Posterior cingulate gyrus (tissue), 11 donors: ENCODE results near the gene CDH3.
A peak's percentile ranks its signal among the peaks of the same experiment; 100 is the strongest.

Experiments used
- DNase-seq, 10 donors: peaks; one replicate each; pipeline versions ENCODE4 v3.0.0 to v3.0.0-alpha.2; 2020 to 2021; ENCODE audit warnings: mixed read lengths in 3 of 10
- intact Hi-C: fragments of 100-400 bp; cut with DNase I; formaldehyde crosslinking; loops from one replicate; pipeline ENCODE4 v1.15.1; 2023

CDH3 gene

GRCh38 chr16:68646953-68647659 lies 2.0 kb downstream of the CDH3 start:
- DNase-seq = no peak

GRCh38 chr16:68651136-68651535 lies 6.0 kb downstream of the CDH3 start:
- intact Hi-C loops = no loop called here
- no peak for DNase-seq

More at GRCh38 chr16:68646953-68647659, 2.0 kb downstream of the CDH3 start:
- intact Hi-C loops = no loop called here

DNA sequence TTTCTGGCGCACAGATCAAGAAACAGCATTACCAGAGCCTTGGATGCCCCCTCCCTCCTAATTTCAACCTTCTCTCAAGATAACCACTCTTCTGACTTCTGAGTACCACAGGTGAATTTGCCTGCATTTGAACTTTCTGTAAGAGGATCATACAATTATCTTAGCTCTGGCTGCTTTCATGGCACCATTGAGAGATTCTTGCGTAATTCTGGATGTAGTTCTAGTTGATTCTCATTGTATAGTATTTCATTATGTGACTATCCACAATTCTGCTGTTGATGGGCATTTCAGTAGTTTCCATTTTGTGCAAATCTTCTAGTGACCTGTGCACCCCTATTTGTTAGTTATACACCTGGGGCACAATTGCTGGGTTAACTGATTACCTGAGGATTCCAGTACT lies 7.5 kb downstream of the CDH3 start:
- intact Hi-C loops = no loop called here

GRCh38 chr16:68655806-68656205 lies 10.7 kb downstream of the CDH3 start:
- intact Hi-C loops = no loop called here
- no peak for DNase-seq

More for the DNA sequence above, 7.5 kb downstream of the CDH3 start:
- no peak for DNase-seq

- intact Hi-C loops = no loop called here
Measured at GRCh38 chr16:68656751-68657150, 11.6 kb downstream of the CDH3 start.

GRCh38 chr16:68658341-68658973 lies 13.3 kb downstream of the CDH3 start:
- intact Hi-C loops = no loop called here
- DNase-seq = peak in 1 of 10 donors; percentile 56

More at GRCh38 chr16:68656751-68657150, 11.6 kb downstream of the CDH3 start:
- DNase-seq = no peak

GRCh38 chr16:68658974-68659360 lies 13.9 kb downstream of the CDH3 start:
- intact Hi-C loops = no loop called here
- DNase-seq = no peak

DNA sequence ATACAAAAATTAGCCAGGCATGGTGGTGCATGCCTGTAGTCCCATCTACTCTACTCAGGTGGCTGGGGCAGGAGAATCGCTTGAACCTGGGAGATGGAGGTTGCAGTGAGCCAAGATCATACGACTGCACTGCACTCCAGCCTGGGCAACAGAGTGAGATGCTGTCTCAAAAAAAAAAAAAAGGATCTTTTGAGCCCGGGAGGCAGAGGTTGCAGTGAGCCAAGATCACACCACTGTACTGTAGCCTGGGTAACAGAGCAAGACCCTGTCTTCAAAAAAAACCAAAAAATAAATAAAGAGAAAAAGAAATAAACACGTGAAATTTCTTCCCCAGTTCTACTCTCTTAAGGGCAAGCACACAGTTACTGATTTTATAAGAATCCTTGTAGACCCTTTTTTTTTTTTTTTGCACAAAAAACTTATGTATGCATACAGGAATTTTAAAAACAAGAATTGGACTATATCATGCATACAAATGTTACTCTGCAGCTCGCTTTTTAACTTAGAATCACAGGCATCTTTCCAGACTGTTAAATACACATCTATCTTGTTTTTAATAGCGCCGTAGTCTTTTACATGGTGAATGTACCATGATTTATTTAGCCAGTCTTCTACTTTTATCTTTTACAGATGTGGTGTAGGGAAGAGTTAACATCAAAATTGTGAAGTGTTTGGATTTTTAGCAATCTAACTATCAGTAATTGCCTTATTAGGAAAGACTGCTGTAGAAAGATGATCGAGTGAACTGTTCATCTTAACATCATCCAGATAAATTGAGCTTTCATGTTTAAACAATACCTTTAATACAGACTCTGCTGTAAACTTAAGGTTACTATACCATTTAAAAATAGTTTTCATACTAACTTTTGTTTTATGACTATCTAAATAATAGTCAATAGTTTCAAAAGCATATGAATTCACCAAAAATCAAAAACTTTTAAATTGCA lies 14.6 kb downstream of the CDH3 start:
- peak in 1 of 10 donors; percentile 41 for DNase-seq
- intact Hi-C loops = no loop called here

- DNase-seq = peak in 1 of 10 donors; percentile 62
Measured at GRCh38 chr16:68660359-68660795, 15.3 kb downstream of the CDH3 start.

GRCh38 chr16:68662035-68662434 lies 16.9 kb downstream of the CDH3 start:
- peak in 1 of 10 donors; percentile 34 for DNase-seq
- intact Hi-C loops = no loop called here

More at GRCh38 chr16:68660359-68660795, 15.3 kb downstream of the CDH3 start:
- intact Hi-C loops = no loop called here

- intact Hi-C loops = no loop called here
- no peak for DNase-seq
Measured at GRCh38 chr16:68664297-68664696, 19.2 kb downstream of the CDH3 start.

DNA sequence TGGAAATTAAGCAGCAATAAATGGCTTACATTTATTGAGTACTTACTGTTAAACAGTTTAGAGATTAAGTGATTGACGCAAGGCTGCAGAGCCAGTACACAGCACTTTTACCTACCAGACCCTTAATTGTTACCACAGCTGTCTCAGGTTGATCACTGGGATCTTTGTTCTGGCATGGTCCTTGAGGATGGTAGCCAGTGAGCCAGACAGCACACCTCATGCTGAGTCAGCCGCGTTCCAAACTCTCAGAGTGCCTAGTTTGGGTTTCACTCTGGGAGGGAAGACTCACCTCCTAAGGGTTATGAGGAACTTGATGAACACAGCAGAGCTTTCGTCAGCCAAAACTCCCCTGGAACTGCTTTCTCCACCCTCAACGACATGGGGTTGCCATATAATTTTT lies 20.4 kb downstream of the CDH3 start:
- DNase-seq = no peak
- intact Hi-C loops = no loop called here

GRCh38 chr16:68668266-68668665 lies 23.2 kb downstream of the CDH3 start:
- no peak for DNase-seq
- intact Hi-C loops = no loop called here

DNA sequence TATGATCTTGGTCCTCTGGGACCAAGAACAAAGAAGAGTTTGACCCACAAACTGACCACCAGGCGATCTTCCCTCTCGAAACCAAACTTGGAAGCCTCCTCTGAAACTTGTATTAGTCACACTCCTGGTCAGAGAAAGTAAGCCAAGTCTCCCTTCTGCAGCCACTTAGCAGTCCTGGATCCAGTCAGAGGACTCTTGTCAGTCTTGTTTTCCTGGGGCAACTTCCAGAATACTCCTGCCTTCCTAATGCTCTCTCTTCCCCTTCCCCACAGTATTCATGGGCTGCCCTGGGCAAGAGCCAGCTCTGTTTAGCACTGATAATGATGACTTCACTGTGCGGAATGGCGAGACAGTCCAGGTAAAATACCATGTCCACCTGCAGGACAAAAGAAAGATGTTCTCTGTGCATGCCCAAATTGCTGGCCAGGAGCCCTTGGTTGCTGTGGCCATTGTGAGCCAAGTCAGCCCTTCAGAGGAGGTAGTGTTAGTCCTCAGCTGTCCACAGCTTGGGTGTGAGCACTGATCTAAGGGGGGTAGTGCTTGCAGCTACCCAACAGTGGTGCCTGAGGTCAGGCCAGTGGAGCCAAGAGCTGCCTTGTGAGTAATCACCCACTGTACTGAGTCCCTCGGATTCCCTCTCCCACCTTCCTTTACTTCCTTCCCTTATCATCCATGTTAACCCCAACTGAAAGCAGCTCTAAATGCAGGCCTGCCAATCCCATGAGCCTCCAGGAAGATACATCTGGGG lies 31.2 kb downstream of the CDH3 start:
- intact Hi-C loops = no loop called here
- peak in 2 of 10 donors; percentile 5 to 14 for DNase-seq

DNA sequence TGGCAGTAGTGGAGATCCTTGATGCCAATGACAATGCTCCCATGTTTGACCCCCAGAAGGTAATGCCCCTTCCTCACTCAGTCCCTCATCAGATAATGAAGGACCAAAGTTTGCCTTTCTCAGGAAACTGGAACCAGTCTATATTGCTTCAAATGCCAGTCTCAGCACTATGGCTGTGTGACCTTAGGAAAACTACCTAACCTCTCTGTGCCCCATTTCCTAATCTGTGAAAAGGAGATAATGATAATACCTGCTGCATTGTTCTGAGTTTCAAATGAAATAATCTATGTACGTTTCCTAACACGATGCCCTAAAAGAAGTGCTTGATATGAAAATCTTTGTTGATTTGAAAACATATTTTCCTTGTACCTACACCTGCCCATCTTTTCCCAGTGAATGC lies 35.9 kb downstream of the CDH3 start:
- DNase-seq = no peak
- intact Hi-C loops = no loop called here

DNA sequence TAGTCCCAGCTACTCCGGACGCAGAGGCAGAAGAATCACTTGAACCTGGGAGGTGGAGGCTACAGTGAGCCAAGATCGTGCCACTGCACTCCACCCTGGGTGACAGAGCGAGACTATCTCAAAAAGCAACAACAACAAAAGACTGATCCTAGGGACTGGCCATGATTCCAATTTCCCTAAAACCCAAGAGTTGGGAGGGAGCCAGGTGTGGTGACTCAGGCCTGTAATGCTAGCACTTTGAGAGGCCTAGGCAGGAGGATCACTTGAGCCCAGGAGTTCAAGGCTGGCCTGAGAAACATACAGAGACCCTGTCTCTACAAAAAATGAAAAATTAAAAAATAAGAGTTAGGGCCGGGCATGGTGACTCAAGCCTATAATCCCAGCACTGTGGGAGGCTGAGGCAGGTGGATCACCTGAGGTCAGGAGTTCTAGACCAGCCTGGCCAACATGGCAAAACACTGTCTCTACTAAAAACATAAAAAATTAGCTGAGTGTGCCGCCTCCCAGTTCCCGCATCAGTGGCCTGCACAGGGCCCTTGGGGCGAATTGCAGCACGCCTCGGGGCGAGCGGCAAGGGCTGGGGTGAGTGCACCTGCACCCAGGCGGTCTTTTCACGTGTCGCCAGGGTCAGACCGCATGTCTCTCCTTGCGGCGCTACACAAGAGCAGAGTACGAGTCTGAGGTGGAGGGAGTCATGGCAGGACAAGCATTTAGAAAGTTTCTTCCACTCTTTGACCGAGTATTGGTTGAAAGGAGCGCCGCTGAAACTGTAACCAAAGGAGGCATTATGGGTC lies 40.8 kb downstream of the CDH3 start:
- no peak for DNase-seq
- intact Hi-C loops = no loop called here

DNA sequence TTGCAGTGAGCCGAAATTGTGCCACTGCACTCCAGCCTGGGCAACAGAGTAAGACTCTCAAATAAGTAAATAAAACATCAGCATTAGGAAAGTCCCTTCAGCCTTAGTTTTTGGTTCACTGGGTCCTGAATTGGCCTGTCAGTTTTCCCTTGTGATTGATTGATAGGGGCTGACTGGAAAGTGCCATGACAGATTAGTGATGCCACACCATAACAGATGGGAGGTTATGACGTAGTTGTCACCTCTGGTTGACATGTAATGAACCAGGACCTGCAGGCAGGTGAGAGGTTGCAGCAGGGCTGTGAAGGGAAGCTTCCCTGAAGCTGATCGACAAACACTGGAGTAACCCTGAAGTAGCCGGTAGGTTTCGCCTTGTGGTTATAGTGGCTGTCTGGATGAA lies 41.8 kb downstream of the CDH3 start:
- intact Hi-C loops = no loop called here
- no peak for DNase-seq

GRCh38 chr16:68689921-68690320 lies 44.8 kb downstream of the CDH3 start:
- DNase-seq = peak in 1 of 10 donors; percentile 52
- intact Hi-C loops = no loop called here

DNA sequence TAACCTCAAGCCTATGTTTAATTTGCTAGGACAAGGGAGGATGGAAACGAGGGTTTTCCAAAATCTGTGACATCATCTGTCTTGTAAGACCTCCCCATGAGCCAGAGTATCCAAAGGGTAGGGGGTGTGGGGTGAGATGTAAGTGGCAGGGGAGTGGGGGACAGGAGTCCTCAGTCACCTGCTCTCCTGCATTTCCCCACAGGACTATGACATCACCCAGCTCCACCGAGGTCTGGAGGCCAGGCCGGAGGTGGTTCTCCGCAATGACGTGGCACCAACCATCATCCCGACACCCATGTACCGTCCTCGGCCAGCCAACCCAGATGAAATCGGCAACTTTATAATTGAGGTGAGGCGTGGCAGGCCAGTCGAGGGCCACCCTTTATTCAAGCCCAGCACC lies 50.5 kb downstream of the CDH3 start:
- DNase-seq = peak in 1 of 10 donors; percentile 39
- intact Hi-C loops = no loop called here
